ENCODE data around the gene D2HGDH. TPM values are rescaled to one million over a fixed set of nuclear protein-coding genes. Genes with fewer than 3 reads are reported as not detected.

The D2HGDH gene
- total and polyA plus RNA-seq, 7 donors, result 6.0 to 36.9 (median 12.0) TPM

GRCh38 chr2:241748468-241749256 lies 14.2 kb downstream of the D2HGDH start:
- H3K27me3 ChIP-seq, result no peaks in the 10 kb centered on the region
- no peaks in the 10 kb centered on the region for H3K9me3 ChIP-seq
- intact Hi-C loops (cut with DNase I), result no loop called here
- H3K4me3 ChIP-seq, result no peak overlapping the region
- DNase-seq, result no peak
- TF ChIP-seq POLR2AphosphoS5 (IDR thresholded peaks at IDR 0.05) (no peak), EP300 (IDR thresholded peaks at IDR 0.05) (no peak), POLR2A (IDR thresholded peaks at IDR 0.05) (no peak), CTCF (IDR thresholded peaks at IDR 0.05) (no peak)
- 90 to 95% methylated on average over 32 of the region's 32 CpGs for WGBS, 2 donors
- H3K36me3 ChIP-seq, result peaks cover 0 to 66% (median 26%) of the 10 kb centered on the region in 4 donors
- no peak overlapping the region for H3K27ac ChIP-seq
- H3K4me1 ChIP-seq, result no peaks in the 10 kb centered on the region

GRCh38 chr2:241750076-241750840 lies 15.8 kb downstream of the D2HGDH start:
- Histone ChIP-seq H3K9me3 (no peaks in the 10 kb centered on the region), H3K27me3 (no peaks in the 10 kb centered on the region), H3K27ac (no peak overlapping the region), H3K4me1 (no peaks in the 10 kb centered on the region), H3K4me3 (no peak overlapping the region), H3K36me3 (peaks cover 0 to 66% (median 18%) of the 10 kb centered on the region in 4 donors)
- no peak for DNase-seq
- no peak for TF ChIP-seq POLR2AphosphoS5 (IDR thresholded peaks at IDR 0.05)
- no peak for TF ChIP-seq CTCF (IDR thresholded peaks at IDR 0.05)
- TF ChIP-seq POLR2A (IDR thresholded peaks at IDR 0.05), result no peak
- TF ChIP-seq EP300 (IDR thresholded peaks at IDR 0.05), result no peak
- intact Hi-C loops (cut with DNase I), result no loop called here
- 86 to 88% methylated on average over 22 of the region's 22 CpGs for WGBS, 2 donors

GRCh38 chr2:241751152-241751551 lies 16.7 kb downstream of the D2HGDH start:
- Histone ChIP-seq H3K27me3 (no peaks in the 10 kb centered on the region), H3K9me3 (no peaks in the 10 kb centered on the region), H3K27ac (no peak overlapping the region), H3K36me3 (peaks cover 4 to 66% (median 18%) of the 10 kb centered on the region in 4 donors), H3K4me1 (no peaks in the 10 kb centered on the region), H3K4me3 (no peak overlapping the region)
- intact Hi-C loops (cut with DNase I), result no loop called here
- TF ChIP-seq POLR2AphosphoS5 (IDR thresholded peaks at IDR 0.05) (no peak), EP300 (IDR thresholded peaks at IDR 0.05) (no peak), CTCF (IDR thresholded peaks at IDR 0.05) (no peak), POLR2A (IDR thresholded peaks at IDR 0.05) (no peak)
- 91 to 97% methylated on average over 15 of the region's 15 CpGs for whole genome bisulfite sequencing, 2 donors
- no peak for DNase-seq

- H3K4me1 ChIP-seq, result no peaks in the 10 kb centered on the region
- TF ChIP-seq POLR2AphosphoS5 (IDR thresholded peaks at IDR 0.05), result no peak
- TF ChIP-seq CTCF (IDR thresholded peaks at IDR 0.05), result no peak
- TF ChIP-seq EP300 (IDR thresholded peaks at IDR 0.05), result no peak
- TF ChIP-seq POLR2A (IDR thresholded peaks at IDR 0.05), result no peak
- H3K36me3 ChIP-seq, result peaks cover 4 to 66% (median 21%) of the 10 kb centered on the region in 4 donors
- WGBS, 2 donors, result 97% methylated on average over 18 of the region's 18 CpGs
- no peak overlapping the region for H3K4me3 ChIP-seq
- intact Hi-C loops (cut with DNase I), result no loop called here
- no peaks in the 10 kb centered on the region for H3K27me3 ChIP-seq
- H3K27ac ChIP-seq, result no peak overlapping the region
- no peak for DNase-seq
- H3K9me3 ChIP-seq, result no peaks in the 10 kb centered on the region
These were observed 17.3 kb downstream of the D2HGDH start for GRCh38 chr2:241751776-241752175.

Measured in sigmoid colon (tissue), 7 donors.